Measurements from ENCODE around the gene RXRB.

- no peak for TF ChIP-seq POLR2A (IDR thresholded peaks at IDR 0.05)
- TF ChIP-seq CTCF (IDR thresholded peaks at IDR 0.05) = no peak
Measured at GRCh38 chr6:33144373-33144772, 56.1 kb downstream of the RXRB start.

Data from right lobe of liver (tissue), 4 donors.